WTC11 (cell line): ENCODE data around the gene TRABD2A. TPM values are rescaled to one million over a fixed set of nuclear protein-coding genes. Genes with fewer than 3 reads are reported as not detected.

Source experiments
- AFF4 ChIP-seq: sonication (generic); formaldehyde crosslinking; IDR thresholded peaks from 2 replicates; pipeline ENCODE4 v1.8.1; 2023; ENCODE audit warnings: mild to moderate bottlenecking, missing genetic modification reagents, borderline replicate concordance
- ATF1 ChIP-seq: sonication (generic); formaldehyde crosslinking; IDR thresholded peaks from 2 replicates; pipeline ENCODE4 v1.8.1; 2023; ENCODE audit warnings: mild to moderate bottlenecking, moderate library complexity, missing genetic modification reagents
- ATF6 ChIP-seq: sonication (generic); formaldehyde crosslinking; IDR thresholded peaks from 2 replicates; pipeline ENCODE4 v1.8.1; 2023; ENCODE audit warnings: mild to moderate bottlenecking, missing genetic modification reagents
- CBFB ChIP-seq: sonication (generic); formaldehyde crosslinking; IDR thresholded peaks from 2 replicates; pipeline ENCODE4 v1.8.1; 2022; ENCODE audit warnings: mild to moderate bottlenecking, low read depth, missing genetic modification reagents
- CREB1 ChIP-seq: sonication (generic); formaldehyde crosslinking; IDR thresholded peaks from 2 replicates; pipeline ENCODE4 v1.8.0; 2023; ENCODE audit warnings: mild to moderate bottlenecking, missing genetic modification reagents
- CREM ChIP-seq: sonication (generic); formaldehyde crosslinking; IDR thresholded peaks from 2 replicates; pipeline ENCODE4 v1.8.1; 2022; ENCODE audit warnings: mild to moderate bottlenecking, missing genetic modification reagents, moderate library complexity
- E2F4 ChIP-seq: sonication (generic); formaldehyde crosslinking; IDR thresholded peaks from 2 replicates; pipeline ENCODE4 v1.8.1; 2022; ENCODE audit warnings: low read depth, mild to moderate bottlenecking, moderate library complexity, missing genetic modification reagents, borderline replicate concordance
- ESRRA ChIP-seq: sonication (generic); formaldehyde crosslinking; IDR thresholded peaks from 2 replicates; pipeline ENCODE4 v1.8.1; 2022; ENCODE audit warnings: mild to moderate bottlenecking, missing genetic modification reagents, borderline replicate concordance
- FOXJ3 ChIP-seq: sonication (generic); formaldehyde crosslinking; IDR thresholded peaks from 2 replicates; pipeline ENCODE4 v1.9.0; 2021; ENCODE audit warnings: missing genetic modification reagents, mild to moderate bottlenecking, borderline replicate concordance
- IRF2 ChIP-seq: sonication (generic); formaldehyde crosslinking; IDR thresholded peaks from 2 replicates; pipeline ENCODE4 v1.8.0; 2022; ENCODE audit warnings: low read depth, missing genetic modification reagents, borderline replicate concordance
- JUN ChIP-seq: sonication (generic); formaldehyde crosslinking; IDR thresholded peaks from 2 replicates; pipeline ENCODE4 v1.8.0; 2023; ENCODE audit warnings: mild to moderate bottlenecking, missing genetic modification reagents
- MAX ChIP-seq: sonication (generic); formaldehyde crosslinking; IDR thresholded peaks from 2 replicates; pipeline ENCODE4 v1.8.0; 2022; ENCODE audit warnings: mild to moderate bottlenecking, missing genetic modification reagents
- MYBL2 ChIP-seq: sonication (generic); formaldehyde crosslinking; IDR thresholded peaks from 2 replicates; pipeline ENCODE4 v1.8.1; 2023; ENCODE audit warnings: mild to moderate bottlenecking, moderate library complexity, missing genetic modification reagents
- OVOL2 ChIP-seq: fragments of 250-450 bp; sonication (Bioruptor Pico); IDR thresholded peaks from 2 replicates; pipeline ENCODE4 v1.9.0; 2021; ENCODE audit warnings: mild to moderate bottlenecking, borderline replicate concordance
- PRRX2 ChIP-seq: fragments of 250-450 bp; sonication (Bioruptor Pico); IDR thresholded peaks from 2 replicates; pipeline ENCODE4 v1.8.0; 2021; ENCODE audit warnings: mild to moderate bottlenecking
- RELA ChIP-seq: sonication (generic); formaldehyde crosslinking; IDR thresholded peaks from 2 replicates; pipeline ENCODE4 v1.8.1; 2022; ENCODE audit warnings: missing genetic modification reagents, mild to moderate bottlenecking, borderline replicate concordance
- RORB ChIP-seq: fragments of 250-450 bp; sonication (Bioruptor Pico); IDR thresholded peaks from 2 replicates; pipeline ENCODE4 v1.9.0; 2021; ENCODE audit warnings: mild to moderate bottlenecking
- SMAD4 ChIP-seq: sonication (generic); formaldehyde crosslinking; IDR thresholded peaks from 2 replicates; pipeline ENCODE4 v1.8.0; 2022; ENCODE audit warnings: mild to moderate bottlenecking, missing genetic modification reagents
- SOX15 ChIP-seq: fragments of 250-450 bp; sonication (Bioruptor Pico); IDR thresholded peaks from 2 replicates; pipeline ENCODE4 v1.9.0; 2021; ENCODE audit warnings: mild to moderate bottlenecking
- STAT6 ChIP-seq: sonication (generic); formaldehyde crosslinking; conservative IDR thresholded peaks from 2 replicates; pipeline ENCODE4 v1.8.1; 2023; ENCODE audit warnings: mild to moderate bottlenecking, low read depth, missing genetic modification reagents, moderate library complexity
- TEAD4 ChIP-seq: sonication (generic); formaldehyde crosslinking; IDR thresholded peaks from 2 replicates; pipeline ENCODE4 v1.8.0; 2022; ENCODE audit warnings: mild to moderate bottlenecking, missing genetic modification reagents
- TP53 ChIP-seq: sonication (generic); formaldehyde crosslinking; IDR thresholded peaks from 2 replicates; pipeline ENCODE4 v1.8.1; 2023; ENCODE audit warnings: mild to moderate bottlenecking, missing genetic modification reagents
- ZBTB43 ChIP-seq: sonication (generic); formaldehyde crosslinking; IDR thresholded peaks from 2 replicates; pipeline ENCODE4 v1.8.1; 2023; ENCODE audit warnings: mild to moderate bottlenecking, missing genetic modification reagents
- ZNF219 ChIP-seq: sonication (generic); formaldehyde crosslinking; IDR thresholded peaks from 2 replicates; pipeline ENCODE4 v1.8.0; 2023; ENCODE audit warnings: missing genetic modification reagents, mild to moderate bottlenecking, borderline replicate concordance
- ZNF263 ChIP-seq: sonication (generic); formaldehyde crosslinking; IDR thresholded peaks from 2 replicates; pipeline ENCODE4 v1.8.1; 2022; ENCODE audit warnings: low read depth, mild to moderate bottlenecking, moderate library complexity, missing genetic modification reagents
- ZSCAN18 ChIP-seq: fragments of 250-450 bp; sonication (Bioruptor Pico); IDR thresholded peaks from 2 replicates; pipeline ENCODE4 v2.1.2; 2022; ENCODE audit warnings: mild to moderate bottlenecking, moderate library complexity
- total RNA-seq: library from RNA; stranded (reverse); gene quantifications from 3 replicates; pipeline ENCODE4 v1.2.3, GENCODE V29; 2021

TRABD2A gene
- total RNA-seq, 1 experiment from 2014 or later = 12.1 TPM

GRCh38 chr2:84880645-84881521, at the start of gene TRABD2A (continued):
- no peak for TF ChIP-seq IRF2 (CRISPR knock-in tag)
- TF ChIP-seq TEAD4 = no peak
- TF ChIP-seq ZNF263 (CRISPR knock-in tag) = no peak
- TF ChIP-seq E2F4 (CRISPR knock-in tag) = no peak
- no peak for TF ChIP-seq CBFB (CRISPR knock-in tag)
- TF ChIP-seq ESRRA (CRISPR knock-in tag) = no peak
- TF ChIP-seq STAT6 = no peak
- TF ChIP-seq FOXJ3 (CRISPR knock-in tag) = no peak
- TF ChIP-seq SOX15 (CRISPR knock-in tag) = no peak
- no peak for TF ChIP-seq JUN (CRISPR knock-in tag)
- TF ChIP-seq ATF1 (CRISPR knock-in tag) = no peak
- peak; percentile 60; the same call in 1 of the 2 replicates for TF ChIP-seq TP53
- no peak for TF ChIP-seq CREM (CRISPR knock-in tag)
- no peak for TF ChIP-seq RELA (CRISPR knock-in tag)
- TF ChIP-seq CREB1 (CRISPR knock-in tag) = peak; percentile 26; the same call in 1 of the 2 replicates
- TF ChIP-seq ZSCAN18 (CRISPR knock-in tag) = no peak
- TF ChIP-seq AFF4 (CRISPR knock-in tag) = no peak
- TF ChIP-seq MYBL2 = peak; percentile 61; the same call in 1 of the 2 replicates
- no peak for TF ChIP-seq ZNF219 (CRISPR knock-in tag)
- TF ChIP-seq MAX (CRISPR knock-in tag) = peak; percentile 45; the same call in 1 of the 2 replicates
- TF ChIP-seq PRRX2 (CRISPR knock-in tag) = no peak
- no peak for TF ChIP-seq ATF6 (CRISPR knock-in tag)
- no peak for TF ChIP-seq SMAD4 (CRISPR knock-in tag)
- TF ChIP-seq ZBTB43 (CRISPR knock-in tag) = no peak
- no peak for TF ChIP-seq OVOL2 (CRISPR knock-in tag)
- no peak for TF ChIP-seq RORB (CRISPR knock-in tag)
